HepG2 (cell line): ENCODE measurements around the gene PRR11. TPM values are rescaled to one million over a fixed set of nuclear protein-coding genes. Genes with fewer than 3 reads are reported as not detected.

Experiments
- ATF7 ChIP-seq, 2 experiments: fragments of 450-650 bp in 1 of 2; sonication (generic) in 1 of 2; formaldehyde crosslinking in 1 of 2; IDR thresholded peaks; 2 replicates each; pipeline versions ENCODE4 v1.4.0 to v1.6.1; 2016 to 2020; ENCODE audit warnings: antibody characterized with exemption in 1 of 2, mild to moderate bottlenecking in 1 of 2, missing genetic modification reagents in 1 of 2
- GTF3A ChIP-seq: sonication (generic); formaldehyde crosslinking; conservative IDR thresholded peaks from 2 replicates; pipeline ENCODE4 v1.4.0; 2020; ENCODE audit warnings: mild to moderate bottlenecking, missing genetic modification reagents
- IKZF1 ChIP-seq: fragments of 450-650 bp; IDR thresholded peaks from 2 replicates; pipeline ENCODE4 v1.7.1; 2016
- ISX ChIP-seq: sonication (generic); formaldehyde crosslinking; conservative IDR thresholded peaks from 2 replicates; pipeline ENCODE4 v1.5.0; 2020; ENCODE audit warnings: missing genetic modification reagents
- MYC ChIP-seq: sonication (generic); formaldehyde crosslinking; IDR thresholded peaks from 2 replicates; pipeline ENCODE4 v1.9.0; 2021; ENCODE audit warnings: missing genetic modification reagents, borderline replicate concordance
- RBM39 ChIP-seq: fragments of 200-400 bp; formaldehyde crosslinking; IDR thresholded peaks from one replicate; pipeline ENCODE4 v1.6.1; 2018; ENCODE audit warnings: antibody characterized with exemption, mild to moderate bottlenecking, low read depth, low read length; ENCODE audit not compliant: poor library complexity, severe bottlenecking
- SOX6 ChIP-seq, 2 experiments: fragments of 450-650 bp in 1 of 2; sonication (generic) in 1 of 2; formaldehyde crosslinking in 1 of 2; IDR thresholded peaks; 2 replicates each; pipeline versions ENCODE4 v1.4.0 to v1.6.1; 2017 to 2020; ENCODE audit warnings: antibody characterized with exemption in 1 of 2, mild to moderate bottlenecking in 1 of 2, missing genetic modification reagents in 1 of 2
- ZFP62 ChIP-seq: sonication (generic); formaldehyde crosslinking; IDR thresholded peaks from 2 replicates; pipeline ENCODE4 v1.4.0; 2020; ENCODE audit warnings: missing genetic modification reagents
- ZNF367 ChIP-seq: sonication (generic); formaldehyde crosslinking; IDR thresholded peaks from 2 replicates; pipeline ENCODE4 v1.4.0; 2020; ENCODE audit warnings: missing genetic modification reagents, borderline replicate concordance
- ZNF7 ChIP-seq: IDR thresholded peaks from 2 replicates; pipeline ENCODE4 v1.6.1; 2016; ENCODE audit warnings: missing biosample characterization, missing genetic modification reagents
- ZNF816 ChIP-seq: sonication (generic); formaldehyde crosslinking; IDR thresholded peaks from 2 replicates; pipeline ENCODE4 v1.8.0; 2022; ENCODE audit warnings: missing genetic modification reagents, mild to moderate bottlenecking, borderline replicate concordance
- ZSCAN20 ChIP-seq: sonication (generic); formaldehyde crosslinking; IDR thresholded peaks from 2 replicates; pipeline ENCODE4 v1.4.0; 2020; ENCODE audit warnings: missing genetic modification reagents, mild to moderate bottlenecking, borderline replicate concordance
- ZSCAN29 ChIP-seq: sonication (generic); formaldehyde crosslinking; conservative IDR thresholded peaks from 2 replicates; pipeline ENCODE4 v1.4.0; 2020; ENCODE audit warnings: mild to moderate bottlenecking, missing genetic modification reagents
- polyA plus RNA-seq, 8 experiments: library from polyadenylated mRNA; depleted of rRNA in 3 of 8; stranded (reverse) in 7 of 8; unstranded in 1 of 8; fragments of >200 nt; fragmentation: Illumina TruSeq in 4 of 8; extraction: Trizol in 4 of 8; gene quantifications; 2 replicates each; pipeline versions ENCODE4 v1.2.1 to v1.2.3, GENCODE V29; 2011 to 2016; ENCODE audit warnings: low read depth in 4 of 8, missing spikeins in 1 of 8, mixed read lengths in 1 of 8; ENCODE audit not compliant: insufficient read depth in 1 of 8
- total RNA-seq, 5 experiments: library from RNA; depleted of rRNA; stranded (reverse); fragments of >200 nt; fragmentation: Illumina TruSeq; extraction: Trizol; gene quantifications; 2 replicates each; pipeline ENCODE4 v1.2.3, GENCODE V29; 2016; ENCODE audit warnings: low read depth in 1 of 5
- TF ChIP-seq, protein P1 (sequence below): sonication (generic); formaldehyde crosslinking; IDR thresholded peaks from 2 replicates; pipeline ENCODE4 v1.4.0; 2020; ENCODE audit warnings: missing genetic modification reagents, mild to moderate bottlenecking, borderline replicate concordance
- TF ChIP-seq, protein P2 (sequence below): sonication (generic); formaldehyde crosslinking; IDR thresholded peaks from 2 replicates; pipeline ENCODE4 v1.5.1; 2020; ENCODE audit warnings: mild to moderate bottlenecking, missing genetic modification reagents, moderate library complexity
- TF ChIP-seq, protein P3 (sequence below): fragments of 450-650 bp; IDR thresholded peaks from 2 replicates; pipeline ENCODE4 v1.6.1; 2017; ENCODE audit warnings: mild to moderate bottlenecking
- TF ChIP-seq, protein P4 (sequence below): sonication (generic); formaldehyde crosslinking; IDR thresholded peaks from 2 replicates; pipeline ENCODE4 v1.4.0; 2020; ENCODE audit warnings: mild to moderate bottlenecking, missing genetic modification reagents
- TF ChIP-seq, protein P5 (sequence below): sonication (generic); formaldehyde crosslinking; IDR thresholded peaks from 2 replicates; pipeline ENCODE4 v1.4.0; 2020; ENCODE audit warnings: missing genetic modification reagents, borderline replicate concordance

The PRR11 gene
- total and polyA plus RNA-seq, 2 of the 13 experiments (the other 11 are each of a cell fraction or from before 2014, with no cell fraction given), result 35.7 to 39.2 TPM

DNA sequence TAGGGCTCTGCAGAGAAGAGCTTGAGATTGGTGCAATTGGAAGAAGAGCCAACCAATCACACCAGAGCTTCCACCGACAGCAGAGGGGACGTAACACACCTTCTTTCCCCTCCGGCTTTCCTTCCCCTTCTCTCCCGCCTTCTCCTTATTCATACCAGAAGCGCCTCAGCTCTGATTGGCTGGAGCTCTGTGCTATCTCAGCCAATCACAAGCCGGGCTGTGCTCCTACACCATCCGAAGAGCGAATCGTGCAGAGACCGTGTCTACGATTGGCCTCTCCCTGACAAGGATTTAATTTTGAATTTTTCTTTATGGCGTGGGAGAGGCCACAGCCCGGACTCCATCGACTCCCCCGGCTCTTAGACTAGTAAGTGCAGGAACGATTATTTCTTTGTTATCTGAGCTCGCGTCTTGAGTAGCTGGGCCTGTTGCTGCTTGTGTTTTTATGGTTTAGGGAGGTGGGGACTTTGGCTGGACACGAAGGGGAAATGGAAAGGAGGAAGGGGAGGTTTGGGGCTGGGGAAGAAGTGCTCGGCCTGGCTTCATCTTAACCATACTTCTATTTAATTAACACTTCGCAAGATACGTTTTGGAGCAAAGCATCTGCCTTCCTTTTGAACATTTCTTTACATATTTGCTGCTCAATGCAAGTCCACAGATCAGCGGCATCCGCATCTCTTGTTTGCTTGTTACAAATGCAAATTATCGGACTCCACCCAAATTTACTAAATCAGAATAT lies at the start of gene PRR11 (continued):
- TF ChIP-seq, protein P1, sequence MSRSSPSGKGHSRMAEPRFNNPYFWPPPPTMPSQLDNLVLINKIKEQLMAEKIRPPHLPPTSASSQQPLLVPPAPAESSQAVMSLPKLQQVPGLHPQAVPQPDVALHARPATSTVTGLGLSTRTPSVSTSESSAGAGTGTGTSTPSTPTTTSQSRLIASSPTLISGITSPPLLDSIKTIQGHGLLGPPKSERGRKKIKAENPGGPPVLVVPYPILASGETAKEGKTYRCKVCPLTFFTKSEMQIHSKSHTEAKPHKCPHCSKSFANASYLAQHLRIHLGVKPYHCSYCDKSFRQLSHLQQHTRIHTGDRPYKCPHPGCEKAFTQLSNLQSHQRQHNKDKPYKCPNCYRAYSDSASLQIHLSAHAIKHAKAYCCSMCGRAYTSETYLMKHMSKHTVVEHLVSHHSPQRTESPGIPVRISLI (CRISPR knock-in tag), result no peak; the same call in 1 of the 2 replicates
- TF ChIP-seq, protein P2, sequence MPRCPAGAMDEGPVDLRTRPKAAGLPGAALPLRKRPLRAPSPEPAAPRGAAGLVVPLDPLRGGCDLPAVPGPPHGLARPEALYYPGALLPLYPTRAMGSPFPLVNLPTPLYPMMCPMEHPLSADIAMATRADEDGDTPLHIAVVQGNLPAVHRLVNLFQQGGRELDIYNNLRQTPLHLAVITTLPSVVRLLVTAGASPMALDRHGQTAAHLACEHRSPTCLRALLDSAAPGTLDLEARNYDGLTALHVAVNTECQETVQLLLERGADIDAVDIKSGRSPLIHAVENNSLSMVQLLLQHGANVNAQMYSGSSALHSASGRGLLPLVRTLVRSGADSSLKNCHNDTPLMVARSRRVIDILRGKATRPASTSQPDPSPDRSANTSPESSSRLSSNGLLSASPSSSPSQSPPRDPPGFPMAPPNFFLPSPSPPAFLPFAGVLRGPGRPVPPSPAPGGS (CRISPR knock-in tag), result no peak
- TF ChIP-seq, protein P3, sequence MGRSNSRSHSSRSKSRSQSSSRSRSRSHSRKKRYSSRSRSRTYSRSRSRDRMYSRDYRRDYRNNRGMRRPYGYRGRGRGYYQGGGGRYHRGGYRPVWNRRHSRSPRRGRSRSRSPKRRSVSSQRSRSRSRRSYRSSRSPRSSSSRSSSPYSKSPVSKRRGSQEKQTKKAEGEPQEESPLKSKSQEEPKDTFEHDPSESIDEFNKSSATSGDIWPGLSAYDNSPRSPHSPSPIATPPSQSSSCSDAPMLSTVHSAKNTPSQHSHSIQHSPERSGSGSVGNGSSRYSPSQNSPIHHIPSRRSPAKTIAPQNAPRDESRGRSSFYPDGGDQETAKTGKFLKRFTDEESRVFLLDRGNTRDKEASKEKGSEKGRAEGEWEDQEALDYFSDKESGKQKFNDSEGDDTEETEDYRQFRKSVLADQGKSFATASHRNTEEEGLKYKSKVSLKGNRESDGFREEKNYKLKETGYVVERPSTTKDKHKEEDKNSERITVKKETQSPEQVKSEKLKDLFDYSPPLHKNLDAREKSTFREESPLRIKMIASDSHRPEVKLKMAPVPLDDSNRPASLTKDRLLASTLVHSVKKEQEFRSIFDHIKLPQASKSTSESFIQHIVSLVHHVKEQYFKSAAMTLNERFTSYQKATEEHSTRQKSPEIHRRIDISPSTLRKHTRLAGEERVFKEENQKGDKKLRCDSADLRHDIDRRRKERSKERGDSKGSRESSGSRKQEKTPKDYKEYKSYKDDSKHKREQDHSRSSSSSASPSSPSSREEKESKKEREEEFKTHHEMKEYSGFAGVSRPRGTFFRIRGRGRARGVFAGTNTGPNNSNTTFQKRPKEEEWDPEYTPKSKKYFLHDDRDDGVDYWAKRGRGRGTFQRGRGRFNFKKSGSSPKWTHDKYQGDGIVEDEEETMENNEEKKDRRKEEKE, result no peak
- TF ChIP-seq, protein P4, sequence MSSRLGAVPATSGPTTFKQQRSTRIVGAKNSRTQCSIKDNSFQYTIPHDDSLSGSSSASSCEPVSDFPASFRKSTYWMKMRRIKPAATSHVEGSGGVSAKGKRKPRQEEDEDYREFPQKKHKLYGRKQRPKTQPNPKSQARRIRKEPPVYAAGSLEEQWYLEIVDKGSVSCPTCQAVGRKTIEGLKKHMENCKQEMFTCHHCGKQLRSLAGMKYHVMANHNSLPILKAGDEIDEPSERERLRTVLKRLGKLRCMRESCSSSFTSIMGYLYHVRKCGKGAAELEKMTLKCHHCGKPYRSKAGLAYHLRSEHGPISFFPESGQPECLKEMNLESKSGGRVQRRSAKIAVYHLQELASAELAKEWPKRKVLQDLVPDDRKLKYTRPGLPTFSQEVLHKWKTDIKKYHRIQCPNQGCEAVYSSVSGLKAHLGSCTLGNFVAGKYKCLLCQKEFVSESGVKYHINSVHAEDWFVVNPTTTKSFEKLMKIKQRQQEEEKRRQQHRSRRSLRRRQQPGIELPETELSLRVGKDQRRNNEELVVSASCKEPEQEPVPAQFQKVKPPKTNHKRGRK (CRISPR knock-in tag), result no peak
- TF ChIP-seq ZSCAN20 (CRISPR knock-in tag), result no peak
- no peak for TF ChIP-seq SOX6 (IDR thresholded peaks at IDR 0.05)
- no peak; the same call in 1 of the 2 replicates for TF ChIP-seq SOX6 (CRISPR knock-in tag; IDR thresholded peaks at IDR 0.05)
- TF ChIP-seq IKZF1, result no peak
- TF ChIP-seq, protein P5, sequence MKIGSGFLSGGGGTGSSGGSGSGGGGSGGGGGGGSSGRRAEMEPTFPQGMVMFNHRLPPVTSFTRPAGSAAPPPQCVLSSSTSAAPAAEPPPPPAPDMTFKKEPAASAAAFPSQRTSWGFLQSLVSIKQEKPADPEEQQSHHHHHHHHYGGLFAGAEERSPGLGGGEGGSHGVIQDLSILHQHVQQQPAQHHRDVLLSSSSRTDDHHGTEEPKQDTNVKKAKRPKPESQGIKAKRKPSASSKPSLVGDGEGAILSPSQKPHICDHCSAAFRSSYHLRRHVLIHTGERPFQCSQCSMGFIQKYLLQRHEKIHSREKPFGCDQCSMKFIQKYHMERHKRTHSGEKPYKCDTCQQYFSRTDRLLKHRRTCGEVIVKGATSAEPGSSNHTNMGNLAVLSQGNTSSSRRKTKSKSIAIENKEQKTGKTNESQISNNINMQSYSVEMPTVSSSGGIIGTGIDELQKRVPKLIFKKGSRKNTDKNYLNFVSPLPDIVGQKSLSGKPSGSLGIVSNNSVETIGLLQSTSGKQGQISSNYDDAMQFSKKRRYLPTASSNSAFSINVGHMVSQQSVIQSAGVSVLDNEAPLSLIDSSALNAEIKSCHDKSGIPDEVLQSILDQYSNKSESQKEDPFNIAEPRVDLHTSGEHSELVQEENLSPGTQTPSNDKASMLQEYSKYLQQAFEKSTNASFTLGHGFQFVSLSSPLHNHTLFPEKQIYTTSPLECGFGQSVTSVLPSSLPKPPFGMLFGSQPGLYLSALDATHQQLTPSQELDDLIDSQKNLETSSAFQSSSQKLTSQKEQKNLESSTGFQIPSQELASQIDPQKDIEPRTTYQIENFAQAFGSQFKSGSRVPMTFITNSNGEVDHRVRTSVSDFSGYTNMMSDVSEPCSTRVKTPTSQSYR (CRISPR knock-in tag), result no peak
- no peak for TF ChIP-seq GTF3A (CRISPR knock-in tag)
- TF ChIP-seq ZNF7 (CRISPR knock-in tag), result no peak
- no peak for TF ChIP-seq ISX (CRISPR knock-in tag)
- TF ChIP-seq ZNF367 (CRISPR knock-in tag), result peak; percentile 91; the same call in 1 of the 2 replicates
- no peak for TF ChIP-seq ZFP62 (CRISPR knock-in tag)
- no peak for TF ChIP-seq ATF7 (IDR thresholded peaks at IDR 0.05)
- no peak for TF ChIP-seq ATF7 (CRISPR knock-in tag; IDR thresholded peaks at IDR 0.05)
- TF ChIP-seq RBM39, result no peak
- TF ChIP-seq MYC, result no peak
- no peak for TF ChIP-seq ZNF816
- no peak for TF ChIP-seq ZSCAN29 (CRISPR knock-in tag)
